ENCODE measurements around the gene NIPAL1.

The NIPAL1 gene

DNA sequence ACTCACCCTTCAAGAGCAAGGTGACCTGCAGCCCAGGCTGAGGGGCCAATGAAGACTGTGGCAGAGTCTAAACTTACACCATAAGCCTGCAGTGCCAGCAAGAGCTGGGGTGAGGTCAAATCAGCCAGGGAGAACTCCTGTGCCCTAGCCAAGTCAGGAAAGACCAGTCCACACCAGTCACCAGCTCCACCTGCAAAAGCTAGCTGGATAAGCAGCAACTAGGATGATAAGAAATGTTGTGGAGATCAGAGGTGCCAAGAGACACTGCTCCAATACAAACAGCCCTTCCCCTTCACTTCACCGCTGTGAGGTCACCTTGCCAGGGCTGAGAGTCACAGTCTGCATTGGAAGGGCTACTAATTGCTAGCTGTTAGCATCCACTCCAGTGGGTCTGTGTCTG, 31.3 kb downstream of the NIPAL1 start:
- no peak for TF ChIP-seq CTCF (IDR thresholded peaks at IDR 0.05)

DNA sequence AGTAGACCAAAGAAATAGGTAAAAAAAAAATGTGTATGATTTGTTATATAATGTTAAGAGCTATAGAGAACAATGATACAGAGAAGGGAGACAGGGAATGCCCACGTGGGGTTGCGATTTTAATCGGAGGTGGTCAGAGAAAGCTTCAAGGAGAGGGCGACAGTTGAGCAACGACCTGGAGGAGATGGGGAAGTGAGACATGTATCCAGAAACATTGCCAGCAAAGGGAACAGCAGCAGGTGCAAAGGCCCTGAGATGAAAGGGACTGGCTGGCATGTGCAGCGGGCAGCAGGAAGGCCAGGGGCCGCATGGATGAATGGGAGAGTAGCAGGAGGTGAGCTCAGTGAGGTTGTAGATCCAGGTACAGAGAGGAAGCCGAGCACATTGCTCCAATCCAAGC, 32.9 kb downstream of the NIPAL1 start:
- no peak for TF ChIP-seq CTCF (IDR thresholded peaks at IDR 0.05)

GRCh38 chr4:48051078-48051477, 34.5 kb downstream of the NIPAL1 start:
- TF ChIP-seq CTCF (IDR thresholded peaks at IDR 0.05) = no peak

DNA sequence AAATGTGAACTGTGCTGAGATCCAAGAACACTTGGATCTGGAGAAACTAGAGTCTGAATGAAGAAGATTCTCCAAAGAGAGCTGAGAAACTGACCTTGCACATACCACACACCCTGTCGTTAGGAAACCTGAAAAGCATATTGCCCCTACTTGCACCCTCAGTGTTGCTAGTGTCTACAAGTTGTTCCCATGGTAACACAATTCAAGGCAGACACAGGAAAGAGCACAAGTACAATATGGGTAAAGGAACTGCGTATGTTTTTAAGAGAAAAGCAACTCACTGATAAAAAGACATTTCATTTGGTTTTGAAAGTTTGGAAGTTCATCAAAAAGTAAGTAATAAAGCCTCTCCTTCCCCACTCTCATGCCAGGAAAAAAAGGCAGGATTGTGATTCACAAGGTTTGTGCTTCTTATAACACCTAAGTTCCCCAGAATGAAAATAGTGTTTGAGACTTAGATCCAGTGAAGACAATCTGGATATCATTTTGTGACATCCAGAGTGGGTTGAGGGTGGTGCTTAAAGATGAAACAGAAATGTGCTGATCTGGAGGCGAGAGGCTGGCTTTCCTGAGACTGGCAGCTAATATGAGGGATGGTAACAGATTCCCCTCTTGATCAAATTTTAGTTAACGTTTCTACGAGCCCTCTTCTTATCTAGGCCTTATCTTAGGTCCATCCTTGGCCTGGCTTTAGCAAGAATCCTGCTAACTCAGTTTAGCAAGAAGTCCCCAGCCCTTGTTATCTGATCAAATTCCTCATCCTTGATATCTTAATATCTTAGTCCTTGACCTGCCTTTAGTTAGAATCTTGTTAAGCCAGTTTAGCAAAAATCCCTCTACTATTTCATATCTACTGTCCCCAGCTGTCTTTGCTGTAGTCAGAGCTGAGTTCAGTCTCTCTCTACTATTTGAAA, 42.3 kb downstream of the NIPAL1 start:
- no peak for TF ChIP-seq CTCF (IDR thresholded peaks at IDR 0.05)

GRCh38 chr4:48064349-48064748, 47.8 kb downstream of the NIPAL1 start:
- TF ChIP-seq CTCF (IDR thresholded peaks at IDR 0.05) = no peak

GRCh38 chr4:48065587-48066052, 49.0 kb downstream of the NIPAL1 start:
- TF ChIP-seq CTCF (IDR thresholded peaks at IDR 0.05) = no peak

DNA sequence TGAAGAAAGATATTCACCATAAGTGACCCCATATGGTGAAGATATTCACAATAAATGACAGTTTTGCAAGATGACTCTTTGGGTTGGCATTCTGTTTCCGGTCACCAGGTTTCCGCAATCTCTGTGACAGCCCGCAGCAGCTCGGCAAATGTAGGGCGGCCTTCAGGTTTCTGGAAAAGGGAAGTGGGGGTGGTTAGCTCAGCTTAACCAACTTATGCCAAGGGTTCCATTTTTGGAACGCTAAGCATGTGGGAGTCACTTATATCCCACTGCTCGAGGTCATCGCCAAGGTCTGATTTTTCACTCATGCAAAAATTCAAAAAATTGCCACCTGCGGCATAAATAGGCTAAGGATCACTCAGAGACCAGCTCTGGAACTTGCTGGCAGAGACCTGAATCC, 51.0 kb downstream of the NIPAL1 start:
- no peak for TF ChIP-seq CTCF (IDR thresholded peaks at IDR 0.05)
